Stimulated activated CD4-positive, alpha-beta T cell treated with anti-CD3 and anti-CD28 coated beads, Interleukin-1b, Interleukin-23, amount 100 ng/mL, for 1 hour (primary cell): ENCODE results near the gene MYLIP.

Source experiments
- DNase-seq, 2 donors: peaks; one replicate each; pipeline ENCODE4 v3.0.0-alpha.2; 2020; ENCODE audit warnings: low read depth in 2 of 2

Gene MYLIP

GRCh38 chr6:16106991-16107787, 21.7 kb upstream of the MYLIP start:
- DNase-seq = no peak

- DNase-seq = no peak
These were observed 20.5 kb upstream of the MYLIP start for GRCh38 chr6:16108419-16108818.

- no peak for DNase-seq
These were observed 19.8 kb upstream of the MYLIP start for GRCh38 chr6:16108921-16109658.

GRCh38 chr6:16109659-16110305, 19.1 kb upstream of the MYLIP start:
- DNase-seq = no peak

- DNase-seq = no peak
These were observed 10.1 kb upstream of the MYLIP start for GRCh38 chr6:16118825-16119224.

- no peak for DNase-seq
These were observed 7.5 kb upstream of the MYLIP start for GRCh38 chr6:16121339-16121738.

GRCh38 chr6:16122197-16122596, 6.7 kb upstream of the MYLIP start:
- DNase-seq = no peak

GRCh38 chr6:16124198-16125180, 4.4 kb upstream of the MYLIP start:
- DNase-seq = no peak

- no peak for DNase-seq
These were observed 2.8 kb upstream of the MYLIP start for GRCh38 chr6:16126056-16126455.

GRCh38 chr6:16126861-16127260, 2.0 kb upstream of the MYLIP start:
- DNase-seq = no peak

GRCh38 chr6:16127471-16127870, 1.4 kb upstream of the MYLIP start:
- DNase-seq = no peak

GRCh38 chr6:16129623-16130401, 926 bp downstream of the MYLIP start:
- DNase-seq = peak in 1 of 2 donors; percentile 3

GRCh38 chr6:16130437-16130891, 1.6 kb downstream of the MYLIP start:
- DNase-seq = no peak

GRCh38 chr6:16130932-16131387, 2.1 kb downstream of the MYLIP start:
- DNase-seq = no peak

GRCh38 chr6:16132909-16133308, 4.0 kb downstream of the MYLIP start:
- DNase-seq = no peak

GRCh38 chr6:16134430-16134829, 5.5 kb downstream of the MYLIP start:
- no peak for DNase-seq

GRCh38 chr6:16135066-16135465, 6.2 kb downstream of the MYLIP start:
- DNase-seq = no peak

- no peak for DNase-seq
These were observed 7.2 kb downstream of the MYLIP start for GRCh38 chr6:16136091-16136490.

- peak in 1 of 2 donors; percentile 4 for DNase-seq
These were observed 8.0 kb downstream of the MYLIP start for GRCh38 chr6:16136621-16137450.

GRCh38 chr6:16137451-16137801, 8.5 kb downstream of the MYLIP start:
- DNase-seq = no peak
